ENCODE measurements around the gene FIBCD1. TPM values are rescaled to one million over a fixed set of nuclear protein-coding genes. Genes with fewer than 3 reads are reported as not detected.

FIBCD1 gene
- total RNA-seq, 1 experiment from 2014 or later, result 7.1 TPM

DNA sequence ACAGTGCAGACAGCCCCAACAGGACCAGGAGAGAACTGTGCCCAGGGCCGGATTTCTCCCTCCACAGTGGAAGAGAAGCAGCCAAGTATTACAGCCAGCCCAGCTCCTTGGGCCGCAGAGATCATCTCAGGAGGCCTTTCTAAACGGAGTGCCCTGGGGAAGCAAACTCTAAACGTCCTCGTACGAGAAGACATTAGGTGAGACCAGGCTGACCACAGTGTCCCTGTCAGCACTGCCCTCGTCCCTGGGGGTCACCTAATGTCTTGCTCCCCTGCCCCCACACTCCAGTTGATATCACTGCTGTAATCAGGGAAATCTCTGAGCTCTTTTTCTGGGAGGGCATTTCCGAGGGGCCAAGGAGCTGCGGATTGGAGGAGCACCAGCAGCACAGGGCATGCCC is 48.9 kb downstream of the FIBCD1 start:
- Histone ChIP-seq H4K5ac (ENCODE audit: insufficient read length, low read depth, low read length) (no peak overlapping the region), H3K27ac (ENCODE audit: insufficient read length, low read depth, low read length) (no peak overlapping the region), H4K91ac (ENCODE audit: insufficient read length, low read depth, low read length) (no peak overlapping the region), H4K8ac (replicated peaks; ENCODE audit: insufficient read length, low read depth, low read length) (no peak overlapping the region), H2BK15ac (ENCODE audit: low read depth, low read length) (no peak overlapping the region), H3K4me1 (ENCODE audit: insufficient read depth, low read length) (no peaks in the 10 kb centered on the region), H2BK20ac (ENCODE audit: low read depth, low read length, poor library complexity, severe bottlenecking) (no peak overlapping the region), H2BK5ac (ENCODE audit: insufficient read length, low read length) (no peak overlapping the region), H3K4me2 (ENCODE audit: insufficient read depth, insufficient read length, low read length) (no peak overlapping the region), H3K27me3 (ENCODE audit: insufficient read depth, low read length) (no peaks in the 10 kb centered on the region), H3K23me2 (ENCODE audit: insufficient read length, low read depth, low read length, poor library complexity, severe bottlenecking) (no peaks in the 10 kb centered on the region), H3T11ph (ENCODE audit: low read length) (no peak overlapping the region), H4K20me1 (ENCODE audit: control insufficient read depth, insufficient read depth, insufficient read length) (no peaks in the 10 kb centered on the region), H3K14ac (ENCODE audit: insufficient read depth, low read length) (no peak overlapping the region), H3K79me2 (ENCODE audit: insufficient read depth, low read length) (no peaks in the 10 kb centered on the region), H2AFZ (ENCODE audit: low read length) (no peak overlapping the region), H2BK120ac (ENCODE audit: low read depth, low read length, poor library complexity, severe bottlenecking) (no peak overlapping the region), H3K4ac (ENCODE audit: low read depth, low read length) (no peak overlapping the region), H3K9me3 (ENCODE audit: control insufficient read depth, low read depth, low read length) (no peaks in the 10 kb centered on the region), H2AK5ac (ENCODE audit: insufficient read length, low read length) (no peak overlapping the region), H3K9ac (ENCODE audit: extremely low read depth, insufficient read length, low read length) (no peak overlapping the region), H3K56ac (ENCODE audit: insufficient read length, low read depth, low read length) (no peak overlapping the region), H2BK12ac (ENCODE audit: insufficient read length, low read depth, low read length) (no peak overlapping the region), H3K23ac (ENCODE audit: insufficient read length, low read depth, low read length) (no peak overlapping the region), H3K18ac (ENCODE audit: insufficient read length, low read depth, low read length) (no peak overlapping the region), H3K79me1 (ENCODE audit: insufficient read depth, low read depth, low read length, poor library complexity, severe bottlenecking) (no peaks in the 10 kb centered on the region)
- H3K9me3 Mint-ChIP-seq, result no peaks in the 10 kb centered on the region; a peak in 1 of 5 replicates
- no peak for DNase-seq
- H3K27me3 Mint-ChIP-seq (ENCODE audit: low read depth), result no peaks in the 10 kb centered on the region; the same call in 1 of the 2 replicates
- H3K4me3 Mint-ChIP-seq, result no peak overlapping the region
- peaks cover 18 to 58% (median 36%) of the 10 kb centered on the region in 3 experiments for H3K36me3 Mint-ChIP-seq (ENCODE audit: insufficient read depth in 1 of 3, low read depth in 3 of 3)
- TF ChIP-seq, protein P1, sequence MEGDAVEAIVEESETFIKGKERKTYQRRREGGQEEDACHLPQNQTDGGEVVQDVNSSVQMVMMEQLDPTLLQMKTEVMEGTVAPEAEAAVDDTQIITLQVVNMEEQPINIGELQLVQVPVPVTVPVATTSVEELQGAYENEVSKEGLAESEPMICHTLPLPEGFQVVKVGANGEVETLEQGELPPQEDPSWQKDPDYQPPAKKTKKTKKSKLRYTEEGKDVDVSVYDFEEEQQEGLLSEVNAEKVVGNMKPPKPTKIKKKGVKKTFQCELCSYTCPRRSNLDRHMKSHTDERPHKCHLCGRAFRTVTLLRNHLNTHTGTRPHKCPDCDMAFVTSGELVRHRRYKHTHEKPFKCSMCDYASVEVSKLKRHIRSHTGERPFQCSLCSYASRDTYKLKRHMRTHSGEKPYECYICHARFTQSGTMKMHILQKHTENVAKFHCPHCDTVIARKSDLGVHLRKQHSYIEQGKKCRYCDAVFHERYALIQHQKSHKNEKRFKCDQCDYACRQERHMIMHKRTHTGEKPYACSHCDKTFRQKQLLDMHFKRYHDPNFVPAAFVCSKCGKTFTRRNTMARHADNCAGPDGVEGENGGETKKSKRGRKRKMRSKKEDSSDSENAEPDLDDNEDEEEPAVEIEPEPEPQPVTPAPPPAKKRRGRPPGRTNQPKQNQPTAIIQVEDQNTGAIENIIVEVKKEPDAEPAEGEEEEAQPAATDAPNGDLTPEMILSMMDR (conservative IDR thresholded peaks at IDR 0.05), result no peak
- H3K4me1 Mint-ChIP-seq, result peaks cover 5 to 11% of the 10 kb centered on the region in 2 experiments; a peak in 3 of 4 replicates
- no CpG with 5 or more reads among the region's 9 CpGs for WGBS (ENCODE audit: extremely low coverage, insufficient read length, low lambda C conversion rate)
- 0 out of 7 replicates have a peak overlapping the region, but pooled peaks of 1 of the 3 experiments have one; percentile 40 for H3K27ac Mint-ChIP-seq

All from H9 (cell line).